ENCODE data around the gene VTN. TPM values are rescaled to one million over a fixed set of nuclear protein-coding genes. Genes with fewer than 3 reads are reported as not detected.
A peak's percentile ranks its signal among the peaks of the same experiment; 100 is the strongest.

Gene VTN, protein sequence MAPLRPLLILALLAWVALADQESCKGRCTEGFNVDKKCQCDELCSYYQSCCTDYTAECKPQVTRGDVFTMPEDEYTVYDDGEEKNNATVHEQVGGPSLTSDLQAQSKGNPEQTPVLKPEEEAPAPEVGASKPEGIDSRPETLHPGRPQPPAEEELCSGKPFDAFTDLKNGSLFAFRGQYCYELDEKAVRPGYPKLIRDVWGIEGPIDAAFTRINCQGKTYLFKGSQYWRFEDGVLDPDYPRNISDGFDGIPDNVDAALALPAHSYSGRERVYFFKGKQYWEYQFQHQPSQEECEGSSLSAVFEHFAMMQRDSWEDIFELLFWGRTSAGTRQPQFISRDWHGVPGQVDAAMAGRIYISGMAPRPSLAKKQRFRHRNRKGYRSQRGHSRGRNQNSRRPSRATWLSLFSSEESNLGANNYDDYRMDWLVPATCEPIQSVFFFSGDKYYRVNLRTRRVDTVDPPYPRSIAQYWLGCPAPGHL
- total RNA-seq (1 to 10 TPM in 4 of 7 donors, under 1 TPM in 3; 0.84 to 4.0 (median 1.7) TPM), polyA plus RNA-seq (1 to 10 TPM; 1.2 to 1.8 (median 1.4) TPM)
- long read RNA-seq, donor 1, result 0 reads
- long read RNA-seq, donor 2, result 0 reads

DNA sequence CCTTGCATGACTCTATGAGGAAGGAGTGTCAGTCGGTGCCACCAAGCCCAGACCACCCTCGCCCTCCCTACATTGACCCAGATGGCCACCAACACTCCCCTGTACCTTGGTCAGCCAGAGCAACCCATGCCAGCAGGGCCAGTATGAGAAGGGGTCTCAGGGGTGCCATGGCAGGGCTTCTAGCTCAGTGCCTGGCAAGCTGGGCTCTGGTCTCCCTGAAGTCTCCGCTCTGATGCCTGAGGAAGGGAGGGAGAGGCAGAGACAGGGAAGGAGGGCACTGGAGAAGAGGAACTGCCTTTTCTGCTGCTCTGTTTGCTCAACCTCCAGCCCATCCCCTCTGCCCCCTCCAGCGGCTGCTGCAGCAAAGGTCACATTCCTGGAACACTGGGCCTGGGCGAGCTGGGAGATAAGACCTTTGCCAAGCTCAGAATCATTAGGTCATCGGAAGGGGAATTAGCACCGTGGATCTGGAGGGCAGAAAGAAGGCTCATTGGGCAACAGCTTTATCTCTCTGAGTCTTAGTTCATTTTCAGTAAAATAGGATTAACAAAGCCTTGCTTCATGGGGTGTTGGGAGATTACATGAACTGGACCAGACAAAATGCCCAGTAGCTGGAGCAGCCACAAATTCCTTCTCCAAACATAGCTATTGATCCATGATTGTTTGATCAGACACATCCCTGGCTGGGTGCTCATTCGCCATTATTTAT lies at the start of gene VTN:
VTN (minus strand) TSS at position 273 of the 709 bp plus-strand sequence; CDS start at position 169, 104 bp downstream.
- no peak for DNase-seq
- WGBS, 5 donors, result 38 to 51% (median 45%) methylated on average over 7 to 8 of the region's 8 CpGs
- Histone ChIP-seq H3K4me3 (peak within 1 kb of the TSS in 7 of 8 donors; percentile 64 to 88 (median 70)), H3K27me3 (replicated peaks in 1 of 7) (peaks cover 0 to 18% (median 0%) of the 10 kb centered on the region in 7 donors), H3K36me3 (peaks cover 0 to 12% (median 1%) of the 10 kb centered on the region in 6 donors), H3K4me1 (peaks cover 10 to 44% (median 29%) of the 10 kb centered on the region in 6 donors), H3K27ac (peak within 1 kb of the TSS; percentile 8 to 86 (median 72)), H3K9me3 (no peaks in the 10 kb centered on the region)
- TF ChIP-seq POLR2AphosphoS5 (IDR thresholded peaks at IDR 0.05) (peak in 1 of 3 donors; percentile 31), POLR2A (IDR thresholded peaks at IDR 0.05) (no peak)
- TF ChIP-seq, protein P1, sequence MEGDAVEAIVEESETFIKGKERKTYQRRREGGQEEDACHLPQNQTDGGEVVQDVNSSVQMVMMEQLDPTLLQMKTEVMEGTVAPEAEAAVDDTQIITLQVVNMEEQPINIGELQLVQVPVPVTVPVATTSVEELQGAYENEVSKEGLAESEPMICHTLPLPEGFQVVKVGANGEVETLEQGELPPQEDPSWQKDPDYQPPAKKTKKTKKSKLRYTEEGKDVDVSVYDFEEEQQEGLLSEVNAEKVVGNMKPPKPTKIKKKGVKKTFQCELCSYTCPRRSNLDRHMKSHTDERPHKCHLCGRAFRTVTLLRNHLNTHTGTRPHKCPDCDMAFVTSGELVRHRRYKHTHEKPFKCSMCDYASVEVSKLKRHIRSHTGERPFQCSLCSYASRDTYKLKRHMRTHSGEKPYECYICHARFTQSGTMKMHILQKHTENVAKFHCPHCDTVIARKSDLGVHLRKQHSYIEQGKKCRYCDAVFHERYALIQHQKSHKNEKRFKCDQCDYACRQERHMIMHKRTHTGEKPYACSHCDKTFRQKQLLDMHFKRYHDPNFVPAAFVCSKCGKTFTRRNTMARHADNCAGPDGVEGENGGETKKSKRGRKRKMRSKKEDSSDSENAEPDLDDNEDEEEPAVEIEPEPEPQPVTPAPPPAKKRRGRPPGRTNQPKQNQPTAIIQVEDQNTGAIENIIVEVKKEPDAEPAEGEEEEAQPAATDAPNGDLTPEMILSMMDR (IDR thresholded peaks at IDR 0.05 in 8 of 11, conservative IDR thresholded peaks at IDR 0.05 in 3 of 11), result no peak
- intact Hi-C loops (cut with DNase I; ENCODE audit: low total_unique reads), result no loop called here

DNA sequence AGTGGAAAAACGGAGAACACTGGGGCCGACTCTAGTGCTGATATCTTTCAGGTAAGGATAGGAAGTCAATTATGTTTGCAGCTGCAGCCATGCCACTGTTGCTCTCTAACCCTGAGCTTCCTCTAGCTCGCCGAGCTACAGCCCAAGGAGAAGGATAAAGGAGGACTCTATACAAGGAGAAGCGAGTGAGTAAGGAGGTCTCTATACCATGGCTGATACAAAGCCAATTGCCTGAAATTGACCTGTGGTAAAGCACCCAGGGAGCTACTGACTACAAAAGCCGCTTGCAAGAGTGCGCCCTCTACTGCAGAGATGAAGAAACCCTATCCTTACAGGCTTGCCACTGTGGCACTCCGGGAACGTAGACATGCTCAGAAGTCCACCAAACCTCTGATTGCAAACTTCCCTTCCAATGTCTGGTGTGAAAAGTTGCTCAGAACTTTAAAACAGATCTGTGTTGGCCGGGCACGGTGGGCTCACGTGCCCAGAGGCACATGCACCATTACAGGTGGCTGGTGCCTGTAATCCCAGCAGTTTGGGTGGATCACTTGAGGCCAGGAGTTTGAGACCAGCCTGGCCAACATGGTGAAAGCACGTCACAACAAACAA lies 46.7 kb upstream of the VTN start:
- H3K4me3 ChIP-seq, result no peak overlapping the region
- H3K9me3 ChIP-seq, result no peaks in the 10 kb centered on the region
- peaks cover 0 to 11% (median 0%) of the 10 kb centered on the region in 7 donors for H3K27me3 ChIP-seq (replicated peaks in 1 of 7)
- H3K4me1 ChIP-seq, result peaks cover 0 to 11% (median 6%) of the 10 kb centered on the region in 6 donors
- no peaks in the 10 kb centered on the region for H3K36me3 ChIP-seq
- no peak for DNase-seq
- TF ChIP-seq, protein P1 (IDR thresholded peaks at IDR 0.05 in 8 of 11, conservative IDR thresholded peaks at IDR 0.05 in 3 of 11), result peak; percentile 40 to 81 (median 72)
- TF ChIP-seq POLR2A (IDR thresholded peaks at IDR 0.05), result no peak
- TF ChIP-seq POLR2AphosphoS5 (IDR thresholded peaks at IDR 0.05), result peak in 1 of 3 donors; percentile 20
- 13 to 21% (median 15%) methylated on average over 13 of the region's 13 CpGs for whole genome bisulfite sequencing, 5 donors
- intact Hi-C loops (cut with DNase I; ENCODE audit: low total_unique reads), result no loop called here
- H3K27ac ChIP-seq, result no peak overlapping the region

DNA sequence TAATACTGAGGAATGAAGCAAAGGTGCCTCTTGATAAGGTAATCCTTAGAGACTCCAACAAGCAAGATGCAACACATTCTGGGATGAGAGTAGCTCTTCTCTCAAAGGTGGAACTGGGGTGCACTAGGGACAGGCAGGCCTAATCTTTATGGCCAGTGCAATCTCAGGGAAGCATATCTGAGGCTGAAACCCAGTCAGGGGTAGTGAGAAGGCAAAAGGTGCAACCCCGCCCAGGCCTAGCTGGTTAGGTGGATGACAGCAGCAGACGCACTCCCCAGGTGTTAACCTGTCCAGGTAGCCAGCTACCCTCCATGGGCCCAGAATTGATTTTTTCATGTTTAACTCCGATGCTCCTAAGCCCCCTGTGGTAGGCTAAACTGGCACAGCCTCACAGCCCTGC lies 45.8 kb upstream of the VTN start:
- no peak for TF ChIP-seq POLR2AphosphoS5 (IDR thresholded peaks at IDR 0.05)
- TF ChIP-seq, protein P1 (IDR thresholded peaks at IDR 0.05 in 8 of 11, conservative IDR thresholded peaks at IDR 0.05 in 3 of 11), result no peak
- TF ChIP-seq POLR2A (IDR thresholded peaks at IDR 0.05), result no peak
- Histone ChIP-seq H3K9me3 (no peaks in the 10 kb centered on the region), H3K4me1 (peaks cover 0 to 11% (median 6%) of the 10 kb centered on the region in 6 donors), H3K27me3 (replicated peaks in 1 of 7) (peaks cover 0 to 11% (median 0%) of the 10 kb centered on the region in 7 donors), H3K36me3 (no peaks in the 10 kb centered on the region), H3K27ac (no peak overlapping the region), H3K4me3 (no peak overlapping the region)
- intact Hi-C loops (cut with DNase I; ENCODE audit: low total_unique reads), result no loop called here
- 86 to 96% (median 93%) methylated on average over 3 of the region's 3 CpGs for WGBS, 5 donors
- DNase-seq, result no peak
